HFFc6 (cell line): ENCODE results near the gene TTC24. TPM values are rescaled to one million over a fixed set of nuclear protein-coding genes. Genes with fewer than 3 reads are reported as not detected.

Experiments used
- DNase-seq: peaks from one replicate; pipeline ENCODE4 v3.0.0-alpha.2; 2018
- H3K27ac Mint-ChIP-seq: 2 replicates; pipeline ENCODE4 v1.8.0; 2020; ENCODE audit warnings: mild to moderate bottlenecking, mixed read lengths
- H3K27me3 Mint-ChIP-seq: 2 replicates; pipeline ENCODE4 v1.8.0; 2021; ENCODE audit warnings: mild to moderate bottlenecking, moderate library complexity, mixed read lengths; ENCODE audit not compliant: insufficient read depth
- H3K36me3 Mint-ChIP-seq: 2 replicates; pipeline ENCODE4 v1.8.0; 2021; ENCODE audit warnings: low read depth, mixed read lengths
- H3K4me1 Mint-ChIP-seq: 2 replicates; pipeline ENCODE4 v1.8.0; 2020; ENCODE audit warnings: low read depth, mixed read lengths
- H3K4me3 Mint-ChIP-seq: 2 replicates; pipeline ENCODE4 v1.8.0; 2020; ENCODE audit warnings: mild to moderate bottlenecking, moderate library complexity, mixed read lengths
- H3K9me3 Mint-ChIP-seq: 2 replicates; pipeline ENCODE4 v1.8.0; 2020; ENCODE audit warnings: mild to moderate bottlenecking, mixed read lengths
- total RNA-seq, 6 experiments: library from RNA; stranded (reverse); fragmentation: NEBNext Ultra II Directional; extraction: Animal tissue kit (Norgen Biotek cat#: 25700); gene quantifications; 2 replicates in 1 of 6; 3 replicates in 5 of 6; pipeline ENCODE4 v1.2.3, GENCODE V29; 2021
- TF ChIP-seq, protein P1 (sequence below): fragments of 200-600 bp; sonication (generic); IDR thresholded peaks from 2 replicates; pipeline ENCODE4 v1.5.0; 2021; ENCODE audit warnings: antibody characterized with exemption, mild to moderate bottlenecking

Gene TTC24
- total RNA-seq, 6 experiments from 2014 or later, result not detected

DNA sequence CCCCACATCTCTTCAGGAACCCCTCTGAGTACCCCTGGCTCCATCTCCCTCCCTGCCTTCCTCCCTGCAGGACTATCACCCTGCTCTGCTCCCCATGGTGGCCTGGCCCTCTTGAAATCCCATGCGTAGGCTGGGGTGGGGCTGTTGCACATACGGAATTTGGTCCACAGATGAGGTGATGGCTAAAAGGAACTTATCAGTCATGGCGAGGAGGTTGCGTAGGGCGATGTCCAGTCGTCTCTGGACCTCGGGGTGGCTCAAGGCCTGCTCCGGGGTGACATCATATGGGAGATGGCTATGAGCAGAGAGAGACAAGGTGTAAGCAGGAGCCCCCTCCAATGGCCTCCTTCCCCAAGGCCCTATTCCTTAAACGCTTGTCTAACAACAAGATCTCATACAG lies 42.5 kb upstream of the TTC24 start:
- Mint-ChIP-seq H3K4me1 (peaks cover 8% of the 10 kb centered on the region; the same call in 1 of the 2 replicates), H3K4me3 (no peak overlapping the region), H3K27me3 (peaks cover 7% of the 10 kb centered on the region), H3K9me3 (no peaks in the 10 kb centered on the region), H3K36me3 (peaks cover 45% of the 10 kb centered on the region), H3K27ac (peak overlapping the region; percentile 19; the same call in 1 of the 2 replicates)
- no peak for DNase-seq
- TF ChIP-seq, protein P1, sequence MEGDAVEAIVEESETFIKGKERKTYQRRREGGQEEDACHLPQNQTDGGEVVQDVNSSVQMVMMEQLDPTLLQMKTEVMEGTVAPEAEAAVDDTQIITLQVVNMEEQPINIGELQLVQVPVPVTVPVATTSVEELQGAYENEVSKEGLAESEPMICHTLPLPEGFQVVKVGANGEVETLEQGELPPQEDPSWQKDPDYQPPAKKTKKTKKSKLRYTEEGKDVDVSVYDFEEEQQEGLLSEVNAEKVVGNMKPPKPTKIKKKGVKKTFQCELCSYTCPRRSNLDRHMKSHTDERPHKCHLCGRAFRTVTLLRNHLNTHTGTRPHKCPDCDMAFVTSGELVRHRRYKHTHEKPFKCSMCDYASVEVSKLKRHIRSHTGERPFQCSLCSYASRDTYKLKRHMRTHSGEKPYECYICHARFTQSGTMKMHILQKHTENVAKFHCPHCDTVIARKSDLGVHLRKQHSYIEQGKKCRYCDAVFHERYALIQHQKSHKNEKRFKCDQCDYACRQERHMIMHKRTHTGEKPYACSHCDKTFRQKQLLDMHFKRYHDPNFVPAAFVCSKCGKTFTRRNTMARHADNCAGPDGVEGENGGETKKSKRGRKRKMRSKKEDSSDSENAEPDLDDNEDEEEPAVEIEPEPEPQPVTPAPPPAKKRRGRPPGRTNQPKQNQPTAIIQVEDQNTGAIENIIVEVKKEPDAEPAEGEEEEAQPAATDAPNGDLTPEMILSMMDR, result no peak

DNA sequence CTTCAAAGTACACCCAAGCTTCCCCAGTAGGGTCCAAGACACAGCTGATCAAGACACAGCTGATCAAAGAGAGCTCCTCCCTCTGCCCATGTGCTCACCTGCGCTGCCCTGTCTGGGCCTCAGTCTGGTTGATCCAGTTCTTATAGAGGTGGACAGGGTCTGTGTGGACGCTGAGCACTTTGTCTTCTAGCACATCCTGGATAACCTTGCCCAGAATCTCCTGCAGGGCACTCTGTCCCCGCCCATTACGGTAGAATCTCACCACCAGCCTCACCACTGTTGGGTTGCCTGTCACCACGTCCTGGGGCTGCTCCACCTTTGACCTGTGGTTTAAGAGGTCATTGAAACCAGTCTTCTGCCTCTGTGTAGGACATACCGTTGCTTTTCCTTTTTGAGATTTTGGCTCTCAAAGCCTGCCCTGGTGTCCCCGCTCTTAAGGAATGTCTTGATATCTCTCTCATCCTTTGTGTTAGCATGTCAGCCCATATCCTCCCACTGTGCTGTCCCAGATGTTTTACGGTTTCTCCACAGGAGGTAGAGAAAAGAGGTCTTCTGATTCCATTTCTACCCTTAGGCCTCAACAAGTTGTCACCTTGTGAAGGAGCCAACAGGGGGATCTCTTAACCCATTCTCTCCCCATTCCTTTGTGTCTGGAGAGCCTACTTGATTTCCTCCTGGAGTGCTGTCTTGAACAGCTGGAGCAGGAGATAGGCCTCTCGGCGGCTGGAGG lies 40.6 kb upstream of the TTC24 start:
- TF ChIP-seq, protein P1, result no peak
- Mint-ChIP-seq H3K27me3 (peaks cover 7% of the 10 kb centered on the region), H3K9me3 (no peaks in the 10 kb centered on the region), H3K36me3 (peaks cover 42% of the 10 kb centered on the region), H3K4me3 (no peak overlapping the region), H3K27ac (no peak overlapping the region), H3K4me1 (peaks cover 8% of the 10 kb centered on the region; the same call in 1 of the 2 replicates)
- DNase-seq, result no peak

DNA sequence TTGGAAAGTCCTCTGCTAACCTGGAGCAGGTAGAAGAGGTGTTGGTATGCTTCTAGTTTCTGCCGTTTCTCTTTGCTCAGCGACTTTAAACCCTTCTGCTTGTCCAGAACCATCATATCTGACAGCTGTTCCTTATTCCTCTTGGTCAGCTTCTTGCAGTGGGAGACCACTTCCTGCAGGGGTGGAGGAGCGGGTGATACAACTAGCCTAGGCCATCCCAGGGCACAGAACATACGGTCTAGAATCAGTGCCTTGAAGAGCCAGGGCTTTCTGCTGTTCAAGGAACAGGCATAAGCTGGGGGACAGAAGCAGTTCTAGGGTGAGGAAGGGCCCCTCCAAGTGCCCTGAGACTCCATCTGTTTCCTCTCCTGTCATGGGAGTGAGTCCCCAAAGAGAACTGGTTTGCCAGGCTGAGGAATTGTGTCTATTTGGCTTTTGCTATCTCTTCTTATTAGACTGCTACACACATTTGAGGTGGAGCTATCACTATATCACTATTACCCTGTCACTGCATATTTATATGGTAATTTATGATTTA lies 39.6 kb upstream of the TTC24 start:
- Mint-ChIP-seq H3K4me3 (no peak overlapping the region), H3K27me3 (peaks cover 7% of the 10 kb centered on the region), H3K4me1 (peaks cover 8% of the 10 kb centered on the region; the same call in 1 of the 2 replicates), H3K36me3 (peaks cover 37% of the 10 kb centered on the region), H3K27ac (no peak overlapping the region), H3K9me3 (no peaks in the 10 kb centered on the region)
- TF ChIP-seq, protein P1, result no peak
- no peak for DNase-seq

DNA sequence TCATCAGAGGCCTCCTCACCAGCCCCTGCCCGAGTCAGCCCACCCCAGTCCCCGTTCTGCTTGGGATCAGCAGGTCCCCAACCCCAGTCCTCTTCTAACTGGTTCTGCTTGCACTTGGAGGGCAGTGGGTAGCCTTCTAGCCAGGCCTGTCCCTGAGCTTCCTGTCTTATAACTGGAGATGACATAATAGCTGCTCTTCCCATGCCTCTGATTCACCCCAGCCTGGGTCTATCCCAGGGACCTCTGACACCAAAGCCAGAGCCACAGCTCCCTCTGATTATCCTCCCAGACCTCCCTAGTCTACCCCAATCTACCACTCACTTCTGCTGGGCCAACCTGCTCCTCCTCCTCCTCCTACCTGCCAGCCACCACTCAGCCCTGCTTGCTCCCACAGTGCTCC lies 38.6 kb upstream of the TTC24 start:
- H3K27ac Mint-ChIP-seq, result no peak overlapping the region
- peaks cover 2% of the 10 kb centered on the region; the same call in 1 of the 2 replicates for H3K27me3 Mint-ChIP-seq
- no peak overlapping the region for H3K4me3 Mint-ChIP-seq
- peaks cover 31% of the 10 kb centered on the region for H3K36me3 Mint-ChIP-seq
- H3K9me3 Mint-ChIP-seq, result no peaks in the 10 kb centered on the region
- TF ChIP-seq, protein P1, result no peak
- H3K4me1 Mint-ChIP-seq, result peaks cover 8% of the 10 kb centered on the region; the same call in 1 of the 2 replicates
- DNase-seq, result no peak

DNA sequence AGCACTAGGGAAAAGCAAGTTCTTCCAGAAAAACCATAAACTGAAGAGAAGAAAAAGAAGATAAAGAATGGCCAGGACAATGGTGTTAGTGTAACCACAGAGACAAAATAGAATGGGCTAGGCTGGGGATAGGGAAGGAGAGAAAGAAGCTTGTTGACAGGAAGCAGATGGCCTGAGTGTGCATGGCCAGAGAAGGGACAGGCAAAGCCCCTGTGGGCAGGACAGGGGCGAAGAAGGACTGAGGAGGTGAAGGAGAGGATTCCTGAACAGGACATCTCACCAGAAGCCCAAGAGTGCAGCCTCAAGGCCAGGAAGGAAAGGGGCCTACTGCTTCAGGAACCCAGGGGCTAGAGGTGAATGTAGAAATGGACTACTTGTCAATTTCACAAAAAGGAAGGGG lies 36.5 kb upstream of the TTC24 start:
- no peaks in the 10 kb centered on the region for H3K9me3 Mint-ChIP-seq
- peaks cover 2% of the 10 kb centered on the region; the same call in 1 of the 2 replicates for H3K27me3 Mint-ChIP-seq
- TF ChIP-seq, protein P1, result no peak
- no peak for DNase-seq
- no peak overlapping the region for H3K4me3 Mint-ChIP-seq
- no peak overlapping the region for H3K27ac Mint-ChIP-seq
- H3K4me1 Mint-ChIP-seq, result peaks cover 8% of the 10 kb centered on the region; the same call in 1 of the 2 replicates
- peaks cover 26% of the 10 kb centered on the region for H3K36me3 Mint-ChIP-seq
